ENCODE results near the gene CDC7. TPM values are rescaled to one million over a fixed set of nuclear protein-coding genes. Genes with fewer than 3 reads are reported as not detected.

Gene CDC7
- total RNA-seq, 2 experiments from 2014 or later, result 35.8 to 54.5 TPM

DNA sequence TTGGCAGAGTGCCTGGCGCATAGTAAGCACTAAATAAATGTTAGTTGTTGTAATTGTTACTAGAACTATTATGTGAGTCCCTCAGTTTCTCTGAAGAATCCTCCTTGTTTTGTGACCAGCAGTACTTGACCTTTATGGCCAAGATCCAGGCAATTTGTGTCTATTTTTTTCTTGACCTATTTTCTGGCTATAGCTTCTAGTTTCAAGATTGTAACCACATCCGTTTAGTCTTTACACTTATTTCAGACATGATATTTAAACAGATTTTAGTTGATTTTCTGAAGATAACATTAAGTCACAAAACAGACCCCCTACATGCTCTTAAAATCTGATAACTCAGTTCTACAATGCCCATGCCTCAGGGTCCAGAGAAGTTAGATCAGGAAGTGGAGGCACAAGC is 50.3 kb downstream of the CDC7 start:
- Histone ChIP-seq H3K9me3 (ENCODE audit: low read length) (no peaks in the 10 kb centered on the region), H3K36me3 (ENCODE audit: insufficient read depth, low read length) (no peaks in the 10 kb centered on the region; the same call in 1 of the 2 replicates), H3K4me3 (ENCODE audit: low read depth, low read length, poor library complexity, severe bottlenecking) (no peak overlapping the region), H3K4me2 (ENCODE audit: low read length) (no peak overlapping the region), H3K4me1 (ENCODE audit: insufficient read depth, low read length, poor library complexity, severe bottlenecking) (peaks cover 17% of the 10 kb centered on the region), H2AFZ (ENCODE audit: low read length) (no peak overlapping the region), H3K9me2 (ENCODE audit: insufficient read depth, low read length) (no peaks in the 10 kb centered on the region), H3K27ac (ENCODE audit: low read depth, low read length, poor library complexity, severe bottlenecking) (no peak overlapping the region), H4K20me1 (ENCODE audit: insufficient read depth, low read length) (no peaks in the 10 kb centered on the region), H3K79me2 (ENCODE audit: insufficient read depth, low read depth, low read length) (no peaks in the 10 kb centered on the region)
- ChIA-PET POLR2A (no interaction called here), CTCF (ENCODE audit: unreplicated experiment) (no interaction called here)
- no TSS peak for BruUV-seq (replicated peaks)
- no peak for TF ChIP-seq EZH2phosphoT487 (IDR thresholded peaks at IDR 0.05; ENCODE audit: borderline replicate concordance, low read depth, low read length)
- no peak for TF ChIP-seq CTCF (conservative IDR thresholded peaks at IDR 0.05; ENCODE audit: low read length)
- no peak for DNase-seq (ENCODE audit: low spot score)
- intact Hi-C loops (cut with micrococcal nuclease; ENCODE audit: unreplicated experiment), result no loop called here

DNA sequence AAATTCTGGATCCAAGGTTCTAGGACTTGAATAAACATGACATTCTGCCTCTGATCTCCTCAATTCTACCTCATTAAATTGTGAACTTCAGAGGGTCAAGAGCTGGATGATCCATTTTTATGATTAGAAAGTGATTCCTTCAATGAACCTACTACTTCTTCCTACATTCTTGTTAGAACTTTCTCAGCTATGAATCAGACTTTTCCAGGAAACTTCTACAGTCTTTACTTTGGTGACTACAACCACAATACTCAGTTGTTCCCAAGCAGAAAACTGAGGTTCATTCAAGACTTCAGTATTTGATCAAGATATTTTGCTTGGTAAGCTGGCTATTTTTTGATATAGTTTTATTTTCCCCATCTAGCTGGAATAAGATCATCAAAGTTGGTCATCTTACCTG is 51.4 kb downstream of the CDC7 start:
- ChIA-PET CTCF (ENCODE audit: unreplicated experiment) (no interaction called here), POLR2A (interaction anchor here (0.8 kb wide), 1 partner anchor 9 kb away, joined by 3 read pairs; no protein-coding TSS in a partner anchor)
- DNase-seq (ENCODE audit: low spot score), result no peak
- intact Hi-C loops (cut with micrococcal nuclease; ENCODE audit: unreplicated experiment), result no loop called here
- no peak overlapping the region for H3K4me3 ChIP-seq (ENCODE audit: low read depth, low read length, poor library complexity, severe bottlenecking)
- no peak overlapping the region for H2AFZ ChIP-seq (ENCODE audit: low read length)
- H3K79me2 ChIP-seq (ENCODE audit: insufficient read depth, low read depth, low read length), result no peaks in the 10 kb centered on the region
- no TSS peak for BruUV-seq (replicated peaks)
- H4K20me1 ChIP-seq (ENCODE audit: insufficient read depth, low read length), result no peaks in the 10 kb centered on the region
- TF ChIP-seq EZH2phosphoT487 (IDR thresholded peaks at IDR 0.05; ENCODE audit: borderline replicate concordance, low read depth, low read length) (no peak), CTCF (conservative IDR thresholded peaks at IDR 0.05; ENCODE audit: low read length) (no peak)
- no peaks in the 10 kb centered on the region for H3K9me2 ChIP-seq (ENCODE audit: insufficient read depth, low read length)
- no peaks in the 10 kb centered on the region for H3K9me3 ChIP-seq (ENCODE audit: low read length)
- H3K36me3 ChIP-seq (ENCODE audit: insufficient read depth, low read length), result no peaks in the 10 kb centered on the region; the same call in 1 of the 2 replicates
- no peak overlapping the region for H3K4me2 ChIP-seq (ENCODE audit: low read length)
- no peak overlapping the region for H3K27ac ChIP-seq (ENCODE audit: low read depth, low read length, poor library complexity, severe bottlenecking)
- H3K4me1 ChIP-seq (ENCODE audit: insufficient read depth, low read length, poor library complexity, severe bottlenecking), result peaks cover 17% of the 10 kb centered on the region

DNA sequence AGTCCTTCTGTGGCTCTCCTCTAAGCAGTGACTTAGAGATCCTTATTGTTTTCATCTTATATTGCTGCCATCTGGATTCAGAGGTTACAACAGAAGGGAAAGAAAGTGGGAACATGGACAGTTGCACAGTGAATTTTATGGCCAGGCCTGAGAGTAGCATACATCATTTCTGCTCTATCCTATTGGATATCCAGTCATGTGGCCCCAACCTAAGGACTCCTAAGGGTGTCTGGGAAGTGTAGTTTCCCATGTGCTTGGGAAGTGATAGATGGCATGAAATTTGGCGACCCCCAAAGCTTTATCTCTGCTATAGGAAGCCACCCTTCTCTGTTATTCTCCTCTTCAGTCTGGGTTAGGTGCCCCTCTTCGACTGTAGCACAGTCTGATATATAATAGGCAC is 51.9 kb downstream of the CDC7 start:
- H3K4me1 ChIP-seq (ENCODE audit: insufficient read depth, low read length, poor library complexity, severe bottlenecking), result peaks cover 17% of the 10 kb centered on the region
- intact Hi-C loops (cut with micrococcal nuclease; ENCODE audit: unreplicated experiment), result no loop called here
- CTCF ChIA-PET (ENCODE audit: unreplicated experiment), result no interaction called here

More for the DNA sequence above, 51.9 kb downstream of the CDC7 start:
- Histone ChIP-seq H3K27ac (ENCODE audit: low read depth, low read length, poor library complexity, severe bottlenecking) (no peak overlapping the region), H3K9me3 (ENCODE audit: low read length) (no peaks in the 10 kb centered on the region), H2AFZ (ENCODE audit: low read length) (no peak overlapping the region), H4K20me1 (ENCODE audit: insufficient read depth, low read length) (no peaks in the 10 kb centered on the region), H3K4me2 (ENCODE audit: low read length) (no peak overlapping the region), H3K4me3 (ENCODE audit: low read depth, low read length, poor library complexity, severe bottlenecking) (no peak overlapping the region), H3K79me2 (ENCODE audit: insufficient read depth, low read depth, low read length) (no peaks in the 10 kb centered on the region), H3K9me2 (ENCODE audit: insufficient read depth, low read length) (no peaks in the 10 kb centered on the region), H3K36me3 (ENCODE audit: insufficient read depth, low read length) (no peaks in the 10 kb centered on the region; the same call in 1 of the 2 replicates)
- POLR2A ChIA-PET, result interaction anchor here (0.8 kb wide), 1 partner anchor 9 kb away, joined by 3 read pairs; no protein-coding TSS in a partner anchor
- TF ChIP-seq EZH2phosphoT487 (IDR thresholded peaks at IDR 0.05; ENCODE audit: borderline replicate concordance, low read depth, low read length) (no peak), CTCF (conservative IDR thresholded peaks at IDR 0.05; ENCODE audit: low read length) (no peak)
- no TSS peak for BruUV-seq (replicated peaks)
- no peak for DNase-seq (ENCODE audit: low spot score)

Data from OCI-LY7 (cell line).